ENCODE measurements around the gene RDH5. TPM values are rescaled to one million over a fixed set of nuclear protein-coding genes. Genes with fewer than 3 reads are reported as not detected.

RDH5 gene
- total RNA-seq, 1 experiment from 2014 or later, result 6.7 TPM

GRCh38 chr12:55706568-55707218, 13.5 kb upstream of the RDH5 start:
- Histone ChIP-seq H3K4me3 (ENCODE audit: low read depth, low read length, poor library complexity, severe bottlenecking) (peak overlapping the region; percentile 58), H3K27me3 (replicated peaks; ENCODE audit: insufficient read depth, low read depth, low read length, poor library complexity) (no peaks in the 10 kb centered on the region), H3K4me1 (ENCODE audit: insufficient read depth, low read length, poor library complexity, severe bottlenecking) (peaks cover 14% of the 10 kb centered on the region), H3K27ac (ENCODE audit: low read depth, low read length, poor library complexity, severe bottlenecking) (no peak overlapping the region), H3K36me3 (ENCODE audit: insufficient read depth, low read length, poor library complexity, severe bottlenecking) (no peaks in the 10 kb centered on the region), H3K9me3 (ENCODE audit: low read depth, low read length, poor library complexity, severe bottlenecking) (no peaks in the 10 kb centered on the region)
- CTCF ChIA-PET, result interaction anchor here (1.0 kb wide), 1 partner anchor 32 kb away, joined by 3 read pairs; no protein-coding TSS in a partner anchor
- no peak for TF ChIP-seq CTCF (conservative IDR thresholded peaks at IDR 0.05; ENCODE audit: low read depth, low read length)
- TF ChIP-seq EZH2 (IDR thresholded peaks at IDR 0.05; ENCODE audit: borderline replicate concordance, low read depth, low read length, poor library complexity, severe bottlenecking), result no peak
- no TSS peak for BruUV-seq (replicated peaks)
- POLR2A ChIA-PET (ENCODE audit: low non-redundant PET), result no interaction called here
- no peak for DNase-seq (ENCODE audit: low spot score)
- intact Hi-C loops (cut with micrococcal nuclease; ENCODE audit: unreplicated experiment), result no loop called here

- intact Hi-C loops (cut with micrococcal nuclease; ENCODE audit: unreplicated experiment), result no loop called here
- POLR2A ChIA-PET (ENCODE audit: low non-redundant PET), result no interaction called here
Observed at GRCh38 chr12:55707219-55707671, 12.9 kb upstream of the RDH5 start.

More at GRCh38 chr12:55707219-55707671, 12.9 kb upstream of the RDH5 start:
- no peak for DNase-seq (ENCODE audit: low spot score)
- peak overlapping the region; percentile 58 for H3K4me3 ChIP-seq (ENCODE audit: low read depth, low read length, poor library complexity, severe bottlenecking)
- H3K9me3 ChIP-seq (ENCODE audit: low read depth, low read length, poor library complexity, severe bottlenecking), result no peaks in the 10 kb centered on the region
- no peaks in the 10 kb centered on the region for H3K36me3 ChIP-seq (ENCODE audit: insufficient read depth, low read length, poor library complexity, severe bottlenecking)
- peaks cover 14% of the 10 kb centered on the region for H3K4me1 ChIP-seq (ENCODE audit: insufficient read depth, low read length, poor library complexity, severe bottlenecking)
- BruUV-seq (replicated peaks), result no TSS peak
- H3K27ac ChIP-seq (ENCODE audit: low read depth, low read length, poor library complexity, severe bottlenecking), result no peak overlapping the region
- TF ChIP-seq EZH2 (IDR thresholded peaks at IDR 0.05; ENCODE audit: borderline replicate concordance, low read depth, low read length, poor library complexity, severe bottlenecking) (no peak), CTCF (conservative IDR thresholded peaks at IDR 0.05; ENCODE audit: low read depth, low read length) (no peak)
- H3K27me3 ChIP-seq (replicated peaks; ENCODE audit: insufficient read depth, low read depth, low read length, poor library complexity), result no peaks in the 10 kb centered on the region
- CTCF ChIA-PET, result interaction anchor here (1.0 kb wide), 1 partner anchor 31 kb away, joined by 3 read pairs; no protein-coding TSS in a partner anchor

Data from A673 (cell line).